HG02852 (cell line): ENCODE data around the gene C16orf95.
A peak's percentile ranks its signal among the peaks of the same experiment; 100 is the strongest.
"Not testable (repeated sequence)": the region's sequence is repeated elsewhere in the genome, so short reads cannot be mapped to it uniquely, and the experiment has no call there.

Source experiments
- ATAC-seq: cut with Tn5 transposase; IDR thresholded peaks from one replicate; pipeline ENCODE4 v1.9.1; 2021; ENCODE audit warnings: mild to moderate bottlenecking, moderate library complexity; ENCODE audit not compliant: unreplicated experiment

The C16orf95 gene

GRCh38 chr16:87316923-87317749, at the start of gene C16orf95:
TSS of gene C16orf95 (minus strand) at chr16:87317392. CDS start at chr16:87317242, 150 bp downstream.
- peak; percentile 93 for ATAC-seq

- ATAC-seq: no peak
Observed at GRCh38 chr16:87366930-87367329, 49.7 kb upstream of the C16orf95 start.

GRCh38 chr16:87366288-87366687, 49.1 kb upstream of the C16orf95 start:
- ATAC-seq: no peak

- ATAC-seq: no peak
Observed at GRCh38 chr16:87365021-87365713, 48.0 kb upstream of the C16orf95 start.

GRCh38 chr16:87363771-87364455, 46.7 kb upstream of the C16orf95 start:
- ATAC-seq: no peak

GRCh38 chr16:87362828-87363559, 45.8 kb upstream of the C16orf95 start:
- ATAC-seq: not testable (repeated sequence)

GRCh38 chr16:87361916-87362619, 44.9 kb upstream of the C16orf95 start:
- no peak for ATAC-seq

DNA sequence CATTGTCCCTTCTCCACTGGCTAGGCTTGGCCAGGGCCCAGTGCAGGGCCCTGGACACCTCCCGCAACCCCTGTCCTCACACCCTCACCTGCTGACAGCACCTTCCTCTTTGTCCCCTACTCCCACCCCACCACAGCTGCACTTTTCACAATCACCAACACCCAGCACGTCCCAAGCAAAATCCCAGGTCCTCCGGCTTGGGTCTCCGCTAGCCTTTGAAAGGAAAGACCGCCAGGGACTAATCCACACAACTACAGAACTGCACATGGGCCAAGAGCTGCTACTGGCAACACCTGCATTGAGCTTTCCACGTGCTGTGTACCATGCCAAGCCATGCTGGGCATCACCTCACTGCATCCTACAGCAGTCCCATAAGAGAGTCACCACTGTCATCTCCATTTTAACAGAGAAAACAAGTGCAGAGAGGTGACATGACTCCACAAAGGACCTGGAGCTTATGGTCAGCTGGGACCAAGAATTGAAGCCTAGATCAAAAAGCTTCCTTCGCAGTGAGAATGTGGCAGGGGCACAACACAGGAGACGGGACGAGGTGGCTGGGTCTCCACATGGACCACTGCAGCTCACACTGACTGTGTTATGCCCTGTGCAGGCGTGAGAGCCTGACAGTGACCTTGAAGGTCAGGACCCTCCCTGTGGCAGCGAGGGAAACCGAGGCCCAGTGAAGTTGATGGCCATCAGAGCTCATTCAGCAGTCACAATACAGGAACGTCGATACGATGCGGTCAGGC, 43.8 kb upstream of the C16orf95 start:
- no peak for ATAC-seq

GRCh38 chr16:87359121-87359520, 41.9 kb upstream of the C16orf95 start:
- ATAC-seq: no peak

GRCh38 chr16:87358696-87359095, 41.5 kb upstream of the C16orf95 start:
- no peak for ATAC-seq

GRCh38 chr16:87358250-87358649, 41.1 kb upstream of the C16orf95 start:
- no peak for ATAC-seq

DNA sequence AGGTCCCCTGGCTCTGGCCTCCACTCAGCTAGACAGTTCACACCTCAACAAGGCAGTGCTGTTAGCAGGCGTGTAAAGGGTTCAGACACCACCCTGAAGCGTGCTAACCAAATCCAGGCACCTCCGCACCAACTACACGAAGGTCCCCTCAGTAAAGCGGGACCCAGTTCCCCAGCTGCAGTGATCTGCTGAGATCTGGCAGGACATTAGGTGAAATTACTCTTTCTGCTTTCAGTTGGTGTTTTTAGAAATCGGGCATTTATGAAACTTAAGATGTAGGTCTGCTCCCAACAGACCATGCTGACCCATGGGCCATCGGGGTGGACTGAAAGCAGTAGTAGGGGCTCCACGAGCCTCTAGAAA, 39.3 kb upstream of the C16orf95 start:
- ATAC-seq: no peak

GRCh38 chr16:87353613-87354012, 36.4 kb upstream of the C16orf95 start:
- no peak for ATAC-seq

- ATAC-seq: no peak
Observed at GRCh38 chr16:87352818-87353217, 35.6 kb upstream of the C16orf95 start.

DNA sequence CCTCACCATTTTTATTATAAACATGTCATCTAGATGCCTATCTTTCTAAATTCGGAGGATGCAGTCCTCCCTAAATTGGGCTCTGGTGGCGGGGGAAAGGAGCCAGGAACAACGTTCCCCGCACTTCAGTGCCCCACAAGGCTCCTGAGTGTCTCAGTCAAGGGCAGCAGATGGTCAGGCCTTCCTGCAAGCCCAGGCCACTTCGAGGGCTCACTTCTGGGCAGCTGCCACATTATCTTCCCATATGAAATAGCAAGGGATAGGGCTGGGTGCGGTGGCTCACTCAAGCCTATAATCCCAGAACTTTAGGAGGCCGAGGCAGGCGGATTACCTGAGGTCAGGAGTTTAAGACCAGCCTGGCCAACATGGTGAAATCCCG, 34.1 kb upstream of the C16orf95 start:
- no peak for ATAC-seq

GRCh38 chr16:87350681-87351319, 33.6 kb upstream of the C16orf95 start:
- no peak for ATAC-seq

GRCh38 chr16:87350031-87350430, 32.8 kb upstream of the C16orf95 start:
- ATAC-seq: no peak

DNA sequence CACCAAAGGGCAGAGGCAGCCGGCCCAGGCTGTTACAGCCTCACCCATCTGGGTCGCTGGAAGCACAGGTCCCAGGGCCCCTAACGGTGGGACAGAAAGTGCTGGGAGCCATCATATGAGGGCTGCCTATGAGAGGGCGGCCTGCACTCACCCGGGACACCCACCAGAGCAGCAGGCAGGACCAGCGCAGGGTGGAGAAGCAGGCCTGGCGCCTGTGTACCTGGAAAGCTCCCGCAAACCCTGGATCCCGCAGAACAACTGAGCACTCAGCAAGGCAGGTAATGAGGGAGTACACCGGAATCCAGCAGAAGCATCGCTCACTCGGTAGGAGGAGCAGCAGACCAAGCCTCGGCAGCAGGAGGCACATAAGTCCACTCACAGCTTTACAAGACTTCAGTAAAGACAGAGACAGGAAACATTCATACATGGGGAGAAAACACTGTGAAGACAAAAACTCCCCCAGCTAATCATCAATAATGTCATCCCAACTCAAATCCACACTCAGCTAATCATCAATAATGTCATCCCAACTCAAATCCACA, 31.5 kb upstream of the C16orf95 start:
- ATAC-seq: no peak
